Measurements from ENCODE around the gene CEP170. TPM values are rescaled to one million over a fixed set of nuclear protein-coding genes. Genes with fewer than 3 reads are reported as not detected.

The CEP170 gene
- total RNA-seq, 6 experiments from 2014 or later = 98.6 to 131 (median 117) TPM

DNA sequence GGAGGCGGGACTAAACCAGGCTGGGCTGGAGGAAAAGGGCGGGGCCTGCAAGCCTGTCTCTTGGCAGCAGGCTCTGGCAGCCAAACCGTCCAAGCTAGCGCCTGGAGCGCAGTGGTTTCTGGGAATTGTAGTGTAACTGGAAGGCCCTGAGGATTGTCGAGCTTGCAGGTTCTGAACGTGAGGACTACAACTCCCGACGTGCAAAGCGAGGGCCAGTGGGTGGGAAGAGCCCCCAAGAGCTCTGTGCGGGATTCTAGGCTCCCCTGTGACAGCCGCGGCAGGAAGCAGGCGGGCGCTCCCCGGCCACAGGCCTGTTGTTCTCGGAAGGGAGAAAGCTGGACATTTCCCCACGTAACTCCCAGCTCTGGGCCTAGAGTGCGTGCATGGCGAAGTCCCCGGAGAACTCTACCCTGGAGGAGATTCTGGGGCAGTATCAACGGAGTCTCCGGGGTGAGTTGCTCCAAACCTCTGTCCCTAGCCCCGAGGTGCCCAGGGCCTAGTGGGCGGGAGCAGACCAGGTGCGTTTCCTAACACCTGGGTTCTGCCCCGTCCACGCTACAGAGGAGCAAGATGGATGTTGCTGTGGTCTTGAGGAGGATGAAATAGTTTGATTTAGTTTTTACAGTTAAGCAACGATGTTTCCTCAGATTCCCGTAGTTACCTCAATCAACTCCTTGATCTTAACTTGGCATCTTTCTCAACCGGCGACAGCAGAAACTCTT lies 871 bp upstream of the CEP170 start, which contains the start of gene SDCCAG8:
SDCCAG8 (plus strand) TSS at position 251 of the 722 bp plus-strand sequence; CDS start at position 384, 133 bp downstream.
- H3K27ac Mint-ChIP-seq = peak within 1 kb of the TSS; percentile 98
- no peaks in the 10 kb centered on the region for H3K9me3 Mint-ChIP-seq
- peaks cover 39% of the 10 kb centered on the region for H3K4me1 Mint-ChIP-seq (ENCODE audit: low read depth)
- peaks cover 2% of the 10 kb centered on the region for H3K27me3 Mint-ChIP-seq (ENCODE audit: insufficient read depth)
- peak within 1 kb of the TSS; percentile 98 for H3K4me3 Mint-ChIP-seq
- peaks cover 14% of the 10 kb centered on the region for H3K36me3 Mint-ChIP-seq (ENCODE audit: low read depth)
- DNase-seq = peak; percentile 100
- TF ChIP-seq, protein P1, sequence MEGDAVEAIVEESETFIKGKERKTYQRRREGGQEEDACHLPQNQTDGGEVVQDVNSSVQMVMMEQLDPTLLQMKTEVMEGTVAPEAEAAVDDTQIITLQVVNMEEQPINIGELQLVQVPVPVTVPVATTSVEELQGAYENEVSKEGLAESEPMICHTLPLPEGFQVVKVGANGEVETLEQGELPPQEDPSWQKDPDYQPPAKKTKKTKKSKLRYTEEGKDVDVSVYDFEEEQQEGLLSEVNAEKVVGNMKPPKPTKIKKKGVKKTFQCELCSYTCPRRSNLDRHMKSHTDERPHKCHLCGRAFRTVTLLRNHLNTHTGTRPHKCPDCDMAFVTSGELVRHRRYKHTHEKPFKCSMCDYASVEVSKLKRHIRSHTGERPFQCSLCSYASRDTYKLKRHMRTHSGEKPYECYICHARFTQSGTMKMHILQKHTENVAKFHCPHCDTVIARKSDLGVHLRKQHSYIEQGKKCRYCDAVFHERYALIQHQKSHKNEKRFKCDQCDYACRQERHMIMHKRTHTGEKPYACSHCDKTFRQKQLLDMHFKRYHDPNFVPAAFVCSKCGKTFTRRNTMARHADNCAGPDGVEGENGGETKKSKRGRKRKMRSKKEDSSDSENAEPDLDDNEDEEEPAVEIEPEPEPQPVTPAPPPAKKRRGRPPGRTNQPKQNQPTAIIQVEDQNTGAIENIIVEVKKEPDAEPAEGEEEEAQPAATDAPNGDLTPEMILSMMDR (IDR thresholded peaks at IDR 0.05) = no peak

DNA sequence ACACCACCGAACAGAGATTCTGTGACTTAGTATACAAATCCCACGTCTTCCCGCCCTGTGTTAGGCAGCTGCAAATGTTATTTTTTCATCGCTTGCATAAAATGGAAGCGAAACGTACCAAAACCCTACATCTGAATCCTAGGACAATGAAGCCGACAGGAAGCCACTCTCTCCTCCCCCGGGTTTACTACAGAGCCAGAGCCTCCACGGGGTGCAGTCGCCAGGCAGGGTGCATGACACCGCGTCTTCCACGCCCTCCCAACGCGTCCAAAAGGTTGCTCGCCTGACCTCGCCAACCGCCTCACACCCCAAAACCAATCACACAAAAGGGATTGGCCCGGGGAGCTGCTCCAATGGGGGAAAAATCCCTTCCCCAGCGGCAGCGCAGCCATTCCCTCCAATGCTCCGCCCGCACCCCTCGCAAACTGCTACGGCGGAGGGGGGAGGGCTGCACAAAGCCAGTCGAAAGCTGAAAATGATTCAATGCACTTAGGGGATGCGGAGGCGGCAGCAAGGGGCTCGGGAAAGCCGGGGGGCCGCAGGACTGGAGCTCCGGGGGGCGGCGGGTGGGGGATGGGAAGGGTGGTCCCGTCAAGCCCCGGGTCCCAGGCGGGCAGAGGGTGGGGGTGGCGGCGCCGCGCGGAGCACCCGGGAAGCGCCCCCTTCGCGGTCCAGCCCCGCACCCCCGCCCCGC lies 701 bp downstream of the CEP170 start:
- peak overlapping the region; percentile 89 for H3K27ac Mint-ChIP-seq

DNA sequence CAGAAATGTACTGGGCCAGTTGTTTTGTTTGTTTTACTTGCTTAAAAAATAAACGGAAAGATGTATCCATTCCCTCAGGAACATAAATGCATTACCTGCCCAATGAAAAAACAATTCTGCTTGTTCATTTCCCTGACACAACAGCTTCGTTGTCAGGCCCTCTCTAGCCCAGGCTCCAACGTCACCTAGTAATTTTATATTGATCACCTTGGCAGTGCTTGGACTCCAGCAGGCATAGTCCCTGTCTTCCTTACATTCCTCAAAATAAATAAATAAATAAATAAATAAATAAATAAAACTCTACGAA lies 1.2 kb downstream of the CEP170 start:
- Mint-ChIP-seq H3K4me3 (peak overlapping the region; percentile 95), H3K36me3 (ENCODE audit: low read depth) (peaks cover 7% of the 10 kb centered on the region), H3K4me1 (ENCODE audit: low read depth) (peaks cover 42% of the 10 kb centered on the region), H3K9me3 (no peaks in the 10 kb centered on the region), H3K27ac (peak overlapping the region; percentile 89), H3K27me3 (ENCODE audit: insufficient read depth) (no peaks in the 10 kb centered on the region; the same call in 1 of the 2 replicates)
- TF ChIP-seq, protein P1 (IDR thresholded peaks at IDR 0.05) = no peak
- no peak for DNase-seq

More for the DNA sequence above, 701 bp downstream of the CEP170 start:
- Mint-ChIP-seq H3K9me3 (no peaks in the 10 kb centered on the region), H3K4me1 (ENCODE audit: low read depth) (peaks cover 40% of the 10 kb centered on the region), H3K36me3 (ENCODE audit: low read depth) (peaks cover 9% of the 10 kb centered on the region), H3K27me3 (ENCODE audit: insufficient read depth) (peaks cover under 1% of the 10 kb centered on the region), H3K4me3 (peak overlapping the region; percentile 95)
- TF ChIP-seq, protein P1 (IDR thresholded peaks at IDR 0.05) = peak; percentile 20; the same call in 1 of the 2 replicates
- peak; percentile 82 for DNase-seq

DNA sequence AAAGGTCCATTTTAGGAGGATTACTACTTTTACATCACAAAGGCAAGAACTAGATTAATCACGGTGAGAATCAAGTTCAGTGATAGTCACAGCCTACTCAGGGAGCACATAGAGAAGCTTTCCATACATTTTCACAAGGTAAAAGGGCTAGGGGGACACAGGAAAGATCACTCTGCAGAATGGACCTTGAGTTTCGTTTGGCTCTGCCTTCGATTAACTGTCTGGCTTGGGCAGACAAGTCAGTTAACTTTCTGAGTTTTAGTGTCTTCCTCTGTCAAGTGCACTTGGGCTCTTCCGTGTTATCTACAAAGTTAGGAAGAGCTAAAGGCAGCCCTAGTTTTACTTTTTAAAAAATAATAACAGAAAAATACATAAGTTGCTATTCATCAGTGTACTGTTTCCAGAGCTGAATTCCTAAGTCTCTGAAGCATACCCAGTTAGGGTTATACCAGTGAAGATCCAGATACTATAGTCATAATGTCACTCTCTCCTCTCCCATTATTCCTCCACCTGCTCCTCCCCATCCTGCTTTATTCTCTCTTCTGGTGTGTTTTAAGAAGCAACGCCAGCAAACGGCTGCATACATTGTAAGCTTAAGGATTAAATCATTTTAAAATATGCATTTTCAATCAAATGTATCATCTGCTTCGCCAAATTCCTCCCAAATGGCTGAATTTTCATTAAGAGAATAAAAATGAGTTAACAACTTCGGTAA lies 1.7 kb downstream of the CEP170 start:
- Mint-ChIP-seq H3K27me3 (ENCODE audit: insufficient read depth) (no peaks in the 10 kb centered on the region; the same call in 1 of the 2 replicates), H3K9me3 (no peaks in the 10 kb centered on the region), H3K36me3 (ENCODE audit: low read depth) (peaks cover 5% of the 10 kb centered on the region), H3K27ac (peak overlapping the region; percentile 89), H3K4me1 (ENCODE audit: low read depth) (peaks cover 47% of the 10 kb centered on the region), H3K4me3 (peak overlapping the region; percentile 95)
- DNase-seq = peak; percentile 41
- TF ChIP-seq, protein P1 (IDR thresholded peaks at IDR 0.05) = no peak

DNA sequence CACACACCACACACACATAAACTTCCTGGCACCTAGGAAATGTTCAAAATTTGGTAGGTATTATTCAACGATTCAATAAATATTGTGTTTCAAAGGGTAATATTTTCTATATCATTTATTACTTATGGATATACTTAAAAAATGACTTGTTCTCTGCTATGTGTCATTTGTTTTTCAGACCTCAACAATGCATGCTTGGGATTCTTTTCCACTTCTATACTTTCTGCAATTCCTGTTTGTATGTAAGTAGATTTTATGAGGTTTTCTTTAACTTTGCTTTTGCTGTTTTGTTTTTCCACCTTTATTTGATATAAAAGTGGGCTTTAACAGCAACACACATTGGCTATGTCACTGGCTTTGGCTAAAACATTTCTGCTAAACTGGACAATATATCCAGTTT lies 3.5 kb downstream of the CEP170 start:
- Mint-ChIP-seq H3K9me3 (no peaks in the 10 kb centered on the region), H3K27me3 (ENCODE audit: insufficient read depth) (no peaks in the 10 kb centered on the region; the same call in 1 of the 2 replicates), H3K27ac (peak overlapping the region; percentile 55), H3K36me3 (ENCODE audit: low read depth) (peaks cover 5% of the 10 kb centered on the region), H3K4me1 (ENCODE audit: low read depth) (peaks cover 56% of the 10 kb centered on the region), H3K4me3 (peak overlapping the region; percentile 83)
- TF ChIP-seq, protein P1 (IDR thresholded peaks at IDR 0.05) = no peak
- peak; percentile 4 for DNase-seq
